NOMO-1 (cell line): ENCODE data around the gene NCKAP5L.
A peak's percentile ranks its signal among the peaks of the same experiment; 100 is the strongest.

Experiments used
- DNase-seq, 2 experiments: peaks; one replicate each; lab custom pipeline; 2025; ENCODE audit not compliant: unreplicated experiment in 2 of 2; lab: John Stamatoyannopoulos, UW

NCKAP5L gene

DNA sequence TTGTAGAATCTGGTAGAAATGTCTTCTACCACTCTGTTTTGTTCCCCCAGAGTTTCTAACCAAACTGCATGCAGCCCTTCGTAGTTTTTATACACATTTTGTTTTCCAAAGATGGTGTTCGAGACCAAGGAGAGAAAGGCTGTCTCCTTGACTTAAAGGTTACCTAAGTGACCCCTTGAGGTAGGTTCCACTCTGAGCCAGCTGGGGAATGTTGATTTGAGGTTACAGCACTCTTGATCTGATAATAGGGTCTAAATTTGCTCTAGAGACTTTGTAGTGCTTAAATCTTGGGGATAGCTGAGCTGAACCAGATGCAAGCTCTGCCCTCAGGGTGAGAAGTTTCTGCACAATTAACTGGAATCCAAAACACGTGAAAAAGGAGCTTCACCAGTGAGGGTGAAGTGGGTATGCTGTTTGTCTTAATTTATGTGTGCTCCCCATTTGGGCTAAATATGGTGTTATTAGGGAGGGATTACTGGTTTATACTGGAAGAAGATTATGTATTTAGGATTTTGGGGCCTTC lies 83.8 kb downstream of the NCKAP5L start:
- DNase-seq, result no peak

DNA sequence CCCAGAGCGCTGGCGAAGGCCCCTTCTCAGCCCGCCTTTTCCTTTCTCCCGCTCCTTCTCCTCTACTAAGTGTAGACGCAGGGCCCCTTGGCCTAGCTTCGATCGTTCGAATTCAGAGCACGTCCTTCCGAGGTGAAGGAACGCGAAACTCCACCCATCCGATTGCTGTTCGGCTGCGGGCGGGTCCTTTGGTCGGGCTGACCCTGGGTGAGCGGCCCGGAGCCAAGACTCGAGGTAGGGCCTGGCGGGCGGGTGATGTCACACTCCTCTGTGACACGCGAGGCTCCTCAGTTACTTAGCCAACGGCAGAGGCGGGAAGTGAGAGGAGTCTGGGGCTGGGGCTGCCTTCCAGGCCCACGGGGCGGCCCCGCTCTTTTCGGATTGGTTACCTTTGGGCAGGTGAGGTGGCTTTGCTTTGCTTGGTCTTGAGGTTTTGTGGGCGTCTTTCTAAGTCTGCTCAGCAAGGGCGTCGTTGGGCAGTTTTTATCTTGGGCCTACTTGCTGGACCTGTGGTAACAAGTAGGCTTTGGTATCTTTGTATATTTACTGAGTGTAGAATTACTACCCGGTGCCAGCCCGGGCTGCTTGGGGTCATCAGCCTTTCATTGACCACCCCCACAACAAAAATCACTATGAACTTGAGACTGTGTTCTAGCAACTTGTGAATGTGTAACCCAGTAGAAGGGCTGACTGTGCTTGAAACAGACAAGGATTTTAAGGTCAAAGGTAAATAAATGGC lies 86.2 kb downstream of the NCKAP5L start:
- peak; percentile 84 to 86 for DNase-seq
